ENCODE data around the gene SUGCT.
A peak's percentile ranks its signal among the peaks of the same experiment; 100 is the strongest.

Gene SUGCT

GRCh38 chr7:40474790-40475680, 340.2 kb downstream of the SUGCT start:
- no peak for DNase-seq (ENCODE audit: low spot score)

- no peak for DNase-seq (ENCODE audit: low spot score)
Measured at GRCh38 chr7:40475681-40475982, 340.8 kb downstream of the SUGCT start.

- DNase-seq (ENCODE audit: low spot score): no peak
Measured at GRCh38 chr7:40477094-40477493, 342.3 kb downstream of the SUGCT start.

- no peak for DNase-seq (ENCODE audit: low spot score)
Measured at GRCh38 chr7:40482845-40483244, 348.0 kb downstream of the SUGCT start.

DNA sequence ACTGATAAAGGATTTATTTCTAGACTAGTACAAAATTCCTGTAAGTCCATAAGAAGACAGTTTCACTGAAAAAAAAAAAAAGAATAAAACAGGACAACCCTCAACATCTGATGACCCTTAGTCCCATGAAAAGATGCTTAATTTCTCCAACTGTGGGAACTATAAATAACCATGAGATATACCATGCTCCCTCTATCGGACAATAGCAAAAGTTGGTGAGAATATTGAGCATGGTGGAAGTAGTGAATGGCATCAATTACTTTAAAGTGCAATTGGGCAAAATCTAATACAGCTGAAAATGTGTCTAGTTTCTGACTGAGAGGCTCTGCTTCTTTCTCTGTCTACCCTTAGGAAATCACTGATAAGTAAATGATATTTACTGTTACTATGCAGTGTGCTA, 348.8 kb downstream of the SUGCT start:
- DNase-seq (ENCODE audit: low spot score): no peak

DNA sequence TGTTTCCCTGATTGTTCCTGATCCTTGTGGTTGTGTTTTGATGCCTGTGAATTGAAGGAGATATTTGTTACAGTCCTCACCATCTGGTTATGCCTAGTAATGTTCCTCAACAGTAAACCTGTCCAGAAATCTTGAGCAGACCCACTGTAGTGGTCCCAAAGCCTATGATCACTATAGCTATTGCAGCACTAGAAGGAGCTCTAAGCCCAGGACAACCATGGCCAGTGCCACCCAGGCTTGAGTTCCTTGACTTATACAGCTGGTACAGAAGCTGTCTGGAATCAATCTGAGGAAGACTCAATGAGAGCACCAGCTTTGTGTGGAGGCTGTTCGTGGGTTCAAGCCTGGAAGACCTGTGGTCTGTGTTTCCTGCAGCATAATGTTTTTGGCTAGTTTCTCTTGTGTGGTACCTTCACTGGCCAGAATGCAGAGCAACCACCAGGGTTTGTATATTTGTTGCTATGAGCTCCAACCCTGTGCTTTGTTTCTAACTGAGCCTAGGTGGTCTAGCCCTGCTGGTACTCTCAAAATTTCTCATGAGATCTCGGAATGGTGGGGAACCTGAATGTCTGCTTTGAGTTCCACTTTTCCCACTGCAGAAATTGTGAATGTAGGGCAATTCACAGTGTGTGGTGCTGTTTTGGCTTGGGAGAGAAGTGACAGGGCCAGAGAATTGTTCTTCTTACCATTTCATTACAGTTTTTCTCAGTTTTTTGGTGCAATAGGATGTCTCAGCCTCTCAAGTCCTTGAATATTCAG, 355.2 kb downstream of the SUGCT start:
- no peak for DNase-seq (ENCODE audit: low spot score)

DNA sequence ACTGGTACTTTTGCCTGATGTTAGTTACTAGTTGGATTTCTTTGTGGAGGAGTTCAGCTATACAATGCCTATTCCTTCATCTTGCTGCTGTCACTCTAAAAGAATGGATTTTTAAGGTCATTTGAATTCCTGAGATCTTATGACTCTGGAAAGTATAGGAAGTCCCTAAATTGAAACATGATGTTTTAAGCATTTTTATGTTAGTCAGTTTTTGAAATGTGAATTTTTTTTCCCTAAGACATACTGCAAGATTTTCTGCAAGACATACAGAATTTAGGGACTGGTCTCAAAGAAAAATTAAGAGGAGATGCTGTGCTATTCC, 355.8 kb downstream of the SUGCT start:
- no peak for DNase-seq (ENCODE audit: low spot score)

GRCh38 chr7:40492946-40493345, 358.1 kb downstream of the SUGCT start:
- no peak for DNase-seq (ENCODE audit: low spot score)

- DNase-seq (ENCODE audit: low spot score): no peak
Measured at GRCh38 chr7:40493609-40494051, 358.8 kb downstream of the SUGCT start.

DNA sequence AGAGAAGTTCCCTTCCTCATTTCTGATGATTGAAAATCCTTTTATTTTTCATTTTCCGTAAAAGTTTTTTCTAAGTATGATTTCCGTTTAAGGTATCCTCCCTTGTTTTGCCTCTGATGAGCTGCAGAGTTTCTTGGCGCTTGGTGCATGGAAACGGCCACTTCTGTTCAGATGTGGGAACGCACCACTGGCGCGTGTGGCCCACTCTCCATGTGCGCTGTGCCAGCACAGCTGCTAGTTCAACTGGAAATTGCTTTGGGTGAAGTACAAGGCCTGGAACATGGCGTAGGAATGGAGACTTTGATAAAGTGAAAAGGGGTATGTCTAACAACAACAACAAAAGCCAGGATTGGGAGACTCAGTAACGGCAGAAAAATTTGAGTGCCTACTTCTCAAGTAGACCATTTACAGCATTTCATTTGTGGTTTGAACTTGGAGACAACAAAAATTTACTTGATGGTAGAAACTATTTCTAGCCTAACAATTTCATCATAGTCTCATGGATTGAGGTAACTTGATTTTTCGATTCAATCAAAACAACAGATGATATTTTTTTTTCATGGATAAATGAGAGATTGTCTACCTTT, 364.2 kb downstream of the SUGCT start:
- no peak for DNase-seq (ENCODE audit: low spot score)

- DNase-seq (ENCODE audit: low spot score): no peak
Measured at GRCh38 chr7:40499718-40500117, 364.9 kb downstream of the SUGCT start.

- no peak for DNase-seq (ENCODE audit: low spot score)
Measured at GRCh38 chr7:40500219-40500618, 365.4 kb downstream of the SUGCT start.

GRCh38 chr7:40502359-40502758, 367.6 kb downstream of the SUGCT start:
- DNase-seq (ENCODE audit: low spot score): no peak

DNA sequence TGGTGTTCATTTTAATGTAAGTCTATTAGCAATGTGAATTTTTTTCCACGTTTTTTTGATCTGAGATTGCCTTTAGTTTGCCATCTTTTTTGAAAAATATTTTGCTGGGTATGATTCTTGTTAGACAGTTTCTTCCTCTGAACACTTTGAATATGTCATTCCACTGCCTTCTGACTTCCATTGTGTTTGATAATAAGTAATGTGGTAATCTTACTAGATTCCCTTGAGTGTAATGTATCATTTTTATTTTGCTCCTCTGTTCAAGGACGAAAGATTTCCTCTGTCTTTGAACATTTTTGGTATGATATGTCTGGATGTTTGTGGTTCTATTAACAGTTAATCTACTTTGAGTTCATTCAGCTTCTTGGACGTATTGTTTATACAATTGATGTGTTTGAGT, 371.4 kb downstream of the SUGCT start:
- DNase-seq (ENCODE audit: low spot score): no peak

DNA sequence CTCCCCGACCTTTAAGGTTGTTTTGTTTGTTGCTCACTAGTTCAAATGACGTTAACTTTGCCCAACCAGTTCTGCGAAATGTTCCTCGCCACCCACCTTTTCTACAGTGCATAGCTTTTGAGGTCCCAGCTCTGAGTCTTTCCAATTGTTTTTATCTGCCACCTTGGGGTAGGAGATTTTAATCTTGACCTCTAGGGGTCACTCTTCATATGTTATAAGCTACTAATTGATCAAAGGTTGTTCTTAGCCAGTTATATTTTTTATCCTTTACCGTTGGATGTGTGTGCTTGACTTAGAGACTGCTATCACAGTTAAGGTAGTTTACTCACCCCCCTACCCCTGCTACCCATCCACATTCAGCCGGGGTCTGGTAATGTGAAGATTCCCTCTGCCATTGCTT, 372.4 kb downstream of the SUGCT start:
- DNase-seq (ENCODE audit: low spot score): peak; percentile 19

DNA sequence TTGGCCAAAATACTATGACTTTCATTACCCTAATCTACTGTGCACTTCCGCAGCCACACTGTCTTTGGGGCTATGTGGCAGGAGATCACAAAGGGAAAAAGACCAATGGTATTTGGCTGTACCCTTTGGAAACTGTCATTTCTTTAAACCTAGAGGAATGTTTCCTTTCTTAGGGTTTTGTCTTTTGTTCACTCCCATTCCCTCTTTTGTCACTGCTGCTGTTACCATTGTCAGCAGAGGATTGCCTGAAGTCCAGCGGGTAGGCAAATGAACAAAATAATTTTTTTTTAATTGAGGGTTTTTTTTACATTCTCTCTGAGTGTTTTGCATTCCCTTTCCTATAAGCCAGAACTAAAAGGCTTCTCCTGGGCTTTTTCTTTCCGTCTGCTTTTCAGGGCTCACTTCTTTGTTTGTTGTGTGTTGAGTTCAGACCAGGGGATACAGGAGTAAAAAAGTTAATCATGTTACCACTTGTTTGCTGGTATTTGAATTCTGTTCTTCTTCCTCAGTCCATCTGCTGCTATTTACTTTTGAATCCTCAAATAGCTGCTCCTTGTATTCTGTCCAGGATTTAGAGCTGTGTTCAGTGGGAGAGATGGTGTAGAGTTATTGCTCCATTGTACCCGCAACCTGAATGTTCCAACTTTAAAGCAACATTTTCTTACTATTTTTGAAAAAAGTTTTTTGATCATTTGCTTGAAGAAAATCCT, 374.6 kb downstream of the SUGCT start:
- DNase-seq (ENCODE audit: low spot score): no peak

DNA sequence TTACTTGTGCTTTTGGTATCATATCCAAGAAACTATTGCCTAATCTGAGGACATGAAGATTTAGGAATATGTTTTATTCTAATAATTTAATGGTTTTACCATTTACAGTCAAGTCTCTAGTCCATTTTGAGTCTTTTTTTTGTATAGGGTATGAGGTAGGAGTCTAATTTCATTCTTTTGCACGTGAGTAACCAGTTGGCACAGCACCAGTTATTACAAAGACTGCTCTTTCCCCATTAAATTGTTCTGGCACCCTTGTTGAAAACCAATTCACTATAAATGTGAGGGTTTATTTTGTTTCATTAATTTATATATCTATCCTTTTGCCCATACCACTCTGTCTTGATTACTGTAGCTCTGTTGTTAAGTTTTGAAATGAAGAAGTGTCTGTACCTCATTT, 381.6 kb downstream of the SUGCT start:
- DNase-seq (ENCODE audit: low spot score): no peak

DNA sequence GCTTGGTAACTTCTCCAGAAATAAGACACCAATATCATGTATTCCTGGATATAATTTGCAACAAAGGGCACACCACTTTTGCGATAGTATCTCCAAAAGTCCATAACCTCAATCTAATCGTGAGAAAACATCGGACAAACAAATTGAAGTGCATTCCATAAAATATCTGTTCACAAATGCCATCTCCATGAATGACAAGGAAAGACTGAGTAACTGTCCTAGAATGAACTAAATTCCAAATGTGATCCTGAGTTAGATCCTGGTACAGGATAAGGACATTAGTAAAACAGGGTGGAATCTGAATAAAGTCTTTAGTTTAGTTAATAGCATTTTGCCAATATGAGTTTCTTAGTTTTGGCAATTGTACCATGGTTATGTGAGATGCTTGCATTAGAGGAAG, 384.2 kb downstream of the SUGCT start:
- no peak for DNase-seq (ENCODE audit: low spot score)

DNA sequence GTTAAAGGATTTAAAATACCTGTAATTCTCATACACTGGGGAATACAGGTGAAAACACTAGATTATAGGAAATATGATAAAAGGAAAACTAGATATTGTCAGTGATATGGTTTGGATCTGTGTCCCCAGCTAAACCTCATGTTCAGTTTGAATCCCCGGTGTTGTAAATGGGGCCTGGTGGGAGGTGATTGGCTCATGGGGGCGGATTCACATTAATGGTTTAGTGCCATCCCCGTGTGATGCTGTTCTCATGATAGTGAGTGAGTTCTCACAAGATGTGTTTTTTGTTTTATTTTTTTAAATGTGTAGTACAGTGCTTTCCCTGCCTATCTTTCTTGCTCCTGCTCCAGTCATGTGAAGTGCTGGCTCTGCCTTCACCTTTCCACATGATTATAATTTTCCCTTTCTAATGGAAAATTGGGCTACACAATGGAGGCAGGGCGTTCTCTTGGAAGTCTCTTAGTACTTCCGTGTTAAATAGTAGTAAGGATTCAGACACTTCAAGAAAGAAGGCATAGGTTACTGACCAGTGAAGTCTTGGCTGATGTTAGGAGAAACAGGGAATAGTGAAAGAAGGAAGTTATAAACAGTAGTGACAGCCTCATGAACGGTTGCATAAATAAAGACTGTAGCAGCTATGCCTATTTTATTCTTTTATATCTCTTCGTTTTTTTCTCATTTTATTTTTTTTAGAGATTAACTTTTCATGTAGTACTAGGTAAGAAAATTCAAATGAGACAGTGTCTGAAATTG, 386.4 kb downstream of the SUGCT start:
- DNase-seq (ENCODE audit: low spot score): no peak

DNA sequence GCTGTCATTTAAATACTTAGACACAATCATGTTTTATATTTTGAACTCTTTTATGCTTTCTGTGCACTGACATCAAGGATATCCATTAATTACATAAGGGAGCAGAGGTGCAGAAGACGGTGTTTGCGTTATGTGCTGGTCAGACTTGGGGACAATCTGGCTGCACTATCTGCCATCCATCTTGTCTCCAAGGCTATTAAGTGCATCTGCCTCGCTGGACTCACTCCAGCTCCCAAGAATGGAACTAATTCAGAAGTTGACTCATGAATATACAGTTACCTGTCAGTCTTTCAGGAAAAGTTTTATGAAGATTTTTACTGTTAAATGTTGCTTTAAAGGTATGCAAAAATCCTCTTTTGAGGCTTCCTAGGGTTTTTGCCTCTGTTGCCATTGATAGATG, 391.0 kb downstream of the SUGCT start:
- no peak for DNase-seq (ENCODE audit: low spot score)

DNA sequence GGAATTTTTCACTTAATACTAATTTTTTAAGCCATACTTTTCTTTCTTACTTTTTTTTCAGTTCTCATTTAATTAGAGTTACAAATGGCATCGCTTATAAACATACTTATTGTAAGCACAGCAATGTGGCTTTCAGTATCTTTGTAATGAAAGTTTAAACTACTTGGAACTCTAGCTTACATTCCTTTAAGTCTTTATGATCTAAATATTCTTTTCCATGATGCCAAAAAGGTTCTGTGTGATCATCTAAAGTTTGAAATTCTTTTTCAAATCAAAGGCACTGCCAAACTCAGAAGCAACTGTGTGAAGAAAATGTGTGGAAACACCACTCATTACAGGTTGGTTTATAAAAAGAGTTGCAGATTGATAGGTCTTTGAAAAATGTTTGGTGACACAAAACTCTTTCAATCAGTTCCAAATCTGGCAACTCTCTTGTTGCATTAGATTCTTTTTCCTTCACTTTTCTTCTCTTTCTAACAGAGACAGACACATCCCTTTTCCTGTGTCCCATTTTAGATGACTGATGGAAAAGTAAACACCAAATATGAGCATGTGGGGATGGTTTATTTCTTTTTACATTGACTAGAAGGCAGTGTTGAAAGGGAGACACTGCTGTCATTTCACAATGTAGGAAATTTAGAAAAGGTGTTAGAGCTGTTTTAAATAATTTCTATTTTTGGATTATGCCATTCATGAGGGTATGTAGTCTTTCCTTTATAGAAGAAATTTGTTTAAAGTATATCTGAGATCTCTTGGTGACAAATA, 392.3 kb downstream of the SUGCT start:
- DNase-seq (ENCODE audit: low spot score): no peak
